ENCODE results near the gene OR6T1. TPM values are rescaled to one million over a fixed set of nuclear protein-coding genes. Genes with fewer than 3 reads are reported as not detected.

OR6T1 gene
- total and polyA plus RNA-seq, 11 donors, result not detected

DNA sequence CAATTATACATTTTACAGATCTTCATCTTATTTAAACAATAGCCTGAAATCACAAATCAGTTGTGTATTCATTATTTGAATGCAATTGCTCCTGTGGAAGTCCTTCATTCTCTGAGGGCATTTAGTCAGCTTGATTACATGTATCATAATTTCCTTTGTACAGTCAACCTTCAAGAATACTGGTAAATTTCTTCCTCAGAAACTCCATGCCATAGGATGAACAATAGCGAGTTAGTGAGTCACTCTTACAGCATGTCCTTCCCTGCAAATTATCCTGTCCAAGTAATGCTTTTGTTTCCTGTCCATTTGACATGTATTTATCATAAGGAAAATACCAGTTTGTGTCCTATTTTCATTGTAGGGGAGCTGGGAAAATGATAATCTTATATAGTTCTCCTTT, 30.2 kb upstream of the OR6T1 start:
- no peak for DNase-seq
- TF ChIP-seq POLR2A (IDR thresholded peaks at IDR 0.05) (no peak), CTCF (IDR thresholded peaks at IDR 0.05) (no peak)

DNA sequence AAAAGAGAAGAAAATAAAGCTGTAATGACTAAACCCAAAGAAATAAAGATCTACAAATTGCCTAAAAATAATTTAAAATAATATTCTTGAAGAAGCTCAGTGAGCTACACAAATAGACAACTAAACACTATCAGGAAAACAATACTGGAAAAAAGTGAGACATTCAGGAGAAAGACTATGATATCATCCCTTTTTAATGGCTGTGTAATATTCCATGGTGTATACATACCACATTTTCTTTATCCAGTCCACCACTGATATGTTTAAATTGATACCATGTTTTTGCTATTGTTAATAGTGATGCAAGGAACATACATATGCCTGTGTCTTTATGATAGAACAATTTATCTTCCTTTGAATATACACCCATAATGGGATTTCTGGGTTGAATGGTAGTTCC, 13.1 kb upstream of the OR6T1 start:
- Histone ChIP-seq H3K27ac (no peak overlapping the region), H3K36me3 (no peaks in the 10 kb centered on the region), H3K27me3 (no peaks in the 10 kb centered on the region), H3K9me3 (peaks cover 0 to 20% (median 0%) of the 10 kb centered on the region in 12 donors), H3K4me3 (no peak overlapping the region), H3K4me1 (no peaks in the 10 kb centered on the region)
- no peak for TF ChIP-seq POLR2A (IDR thresholded peaks at IDR 0.05)
- TF ChIP-seq CTCF (IDR thresholded peaks at IDR 0.05), result no peak
- DNase-seq, result no peak
- intact Hi-C loops (cut with DNase I), result no loop called here
- ATAC-seq, result no peak

More for the DNA sequence above, 30.2 kb upstream of the OR6T1 start:
- no peak for ATAC-seq
- no peaks in the 10 kb centered on the region for H3K4me1 ChIP-seq
- no peak overlapping the region for H3K27ac ChIP-seq
- no peaks in the 10 kb centered on the region for H3K27me3 ChIP-seq
- intact Hi-C loops (cut with DNase I), result no loop called here
- H3K36me3 ChIP-seq, result no peaks in the 10 kb centered on the region
- H3K9me3 ChIP-seq, result peaks cover 0 to 12% (median 0%) of the 10 kb centered on the region in 12 donors
- WGBS, 4 donors, result 45 to 65% (median 54%) methylated on average over 1 of the region's 1 CpG
- H3K4me3 ChIP-seq, result no peak overlapping the region

DNA sequence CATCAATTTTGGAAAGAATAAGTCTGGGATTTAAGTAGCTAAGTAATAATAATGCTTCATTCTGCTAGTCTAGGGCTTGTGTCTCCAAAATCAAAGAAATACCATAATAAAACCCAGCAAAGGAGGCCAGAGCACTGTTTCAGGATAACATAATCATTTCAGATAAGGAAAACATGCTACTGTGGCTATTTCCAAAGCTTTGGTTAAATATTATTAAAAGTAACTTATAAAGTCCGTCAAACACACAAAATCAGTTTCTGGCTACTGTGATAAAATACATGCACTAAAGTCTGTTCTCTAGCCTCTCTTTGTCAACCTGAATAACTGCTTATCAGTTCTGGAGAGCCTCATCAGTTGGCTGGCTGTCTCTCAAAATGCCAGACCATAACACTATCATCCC, 1.5 kb upstream of the OR6T1 start:
- Histone ChIP-seq H3K27me3 (no peaks in the 10 kb centered on the region), H3K4me3 (no peak overlapping the region), H3K9me3 (no peaks in the 10 kb centered on the region), H3K27ac (no peak overlapping the region), H3K4me1 (no peaks in the 10 kb centered on the region), H3K36me3 (no peaks in the 10 kb centered on the region)
- ATAC-seq (no peak), DNase-seq (no peak)
- TF ChIP-seq POLR2A (IDR thresholded peaks at IDR 0.05) (no peak), CTCF (IDR thresholded peaks at IDR 0.05) (no peak)
- 5 to 29% (median 25%) methylated on average over 1 of the region's 1 CpG for WGBS, 4 donors
- intact Hi-C loops (cut with DNase I), result no loop called here

DNA sequence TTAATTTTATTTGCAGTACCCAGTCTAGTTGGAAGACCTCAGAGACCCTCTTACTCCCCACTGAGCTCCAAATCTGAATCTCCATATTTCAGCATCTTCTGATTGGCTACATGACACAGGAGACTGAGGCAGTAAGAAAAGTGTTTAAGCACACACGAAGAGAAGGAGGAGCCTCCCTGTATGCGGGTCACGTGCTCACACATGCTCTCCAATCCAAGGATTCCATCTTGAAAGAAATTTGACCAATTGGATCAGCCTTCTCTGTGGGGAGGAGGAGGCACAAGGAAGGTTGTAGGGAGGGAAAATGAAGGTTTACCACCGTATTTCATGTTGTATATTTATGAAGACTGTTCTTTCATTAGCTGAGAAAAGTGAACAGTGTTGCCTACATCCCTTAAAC, 1.2 kb downstream of the OR6T1 start:
- WGBS, 4 donors, result 86 to 92% (median 88%) methylated on average over 4 of the region's 4 CpGs
- Histone ChIP-seq H3K27ac (no peak overlapping the region), H3K9me3 (no peaks in the 10 kb centered on the region), H3K4me3 (no peak overlapping the region), H3K4me1 (no peaks in the 10 kb centered on the region), H3K36me3 (no peaks in the 10 kb centered on the region), H3K27me3 (no peaks in the 10 kb centered on the region)
- ATAC-seq (no peak), DNase-seq (no peak)
- intact Hi-C loops (cut with DNase I), result no loop called here
- TF ChIP-seq CTCF (IDR thresholded peaks at IDR 0.05) (no peak), POLR2A (IDR thresholded peaks at IDR 0.05) (no peak)

Data from heart left ventricle (tissue), 16 donors.